AG09309 (cell line): ENCODE results near the gene LHFPL6.

Experiments used
- DNase-seq: peaks from one replicate; pipeline ENCODE4 v3.0.0-alpha.2; 2010; ENCODE audit warnings: low read depth
- H3K4me3 ChIP-seq: 2 replicates; pipeline ENCODE4 v1.5.1; 2011; ENCODE audit warnings: mild to moderate bottlenecking, low read depth, low read length, moderate library complexity; ENCODE audit not compliant: control insufficient read depth
- TF ChIP-seq, protein P1 (sequence below): IDR thresholded peaks from 2 replicates; pipeline ENCODE4 v1.5.1; 2011; ENCODE audit warnings: mild to moderate bottlenecking, low read depth, low read length, inconsistent platforms; ENCODE audit not compliant: insufficient read depth, control insufficient read depth; ENCODE audit errors: missing control alignments

Gene LHFPL6

DNA sequence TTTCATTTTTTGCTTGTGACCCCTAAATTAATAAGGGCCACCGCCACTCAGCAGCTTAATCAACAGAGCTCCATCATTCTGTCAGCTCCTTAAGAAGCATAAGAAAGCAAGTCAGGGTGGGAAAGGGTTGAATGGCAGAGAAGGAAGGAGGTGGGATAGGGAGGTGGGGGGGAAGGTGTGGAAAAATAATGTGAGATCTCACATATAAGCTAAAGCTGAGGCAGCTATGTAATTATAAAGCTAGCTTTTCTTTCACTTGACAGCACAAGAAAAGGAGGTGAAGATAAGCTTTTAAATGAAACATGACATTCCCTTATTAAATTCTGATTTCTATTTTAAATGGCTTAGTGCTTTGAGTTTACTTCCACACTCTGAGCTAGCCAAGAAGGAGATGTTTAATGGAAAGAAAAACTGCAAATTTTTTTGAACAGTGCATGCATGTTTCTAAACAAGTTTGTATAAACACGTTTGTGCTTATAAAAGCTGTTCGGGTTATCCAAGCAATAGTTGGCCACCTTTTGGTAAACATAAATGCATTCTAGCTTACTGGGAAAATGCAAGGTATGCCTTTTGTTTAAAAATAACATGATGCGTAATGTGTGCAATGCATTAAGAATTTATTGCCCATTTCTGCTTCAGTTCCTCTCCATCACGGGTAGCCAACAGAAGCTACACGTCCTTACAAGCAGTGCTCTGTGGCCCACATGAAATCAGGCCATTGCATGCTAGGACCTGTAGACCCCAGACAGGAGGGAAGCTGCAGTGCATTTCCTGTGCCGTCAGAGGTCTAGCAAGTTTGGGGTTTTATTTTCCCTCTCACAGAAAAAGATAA is 96.2 kb downstream of the LHFPL6 start:
- TF ChIP-seq, protein P1, sequence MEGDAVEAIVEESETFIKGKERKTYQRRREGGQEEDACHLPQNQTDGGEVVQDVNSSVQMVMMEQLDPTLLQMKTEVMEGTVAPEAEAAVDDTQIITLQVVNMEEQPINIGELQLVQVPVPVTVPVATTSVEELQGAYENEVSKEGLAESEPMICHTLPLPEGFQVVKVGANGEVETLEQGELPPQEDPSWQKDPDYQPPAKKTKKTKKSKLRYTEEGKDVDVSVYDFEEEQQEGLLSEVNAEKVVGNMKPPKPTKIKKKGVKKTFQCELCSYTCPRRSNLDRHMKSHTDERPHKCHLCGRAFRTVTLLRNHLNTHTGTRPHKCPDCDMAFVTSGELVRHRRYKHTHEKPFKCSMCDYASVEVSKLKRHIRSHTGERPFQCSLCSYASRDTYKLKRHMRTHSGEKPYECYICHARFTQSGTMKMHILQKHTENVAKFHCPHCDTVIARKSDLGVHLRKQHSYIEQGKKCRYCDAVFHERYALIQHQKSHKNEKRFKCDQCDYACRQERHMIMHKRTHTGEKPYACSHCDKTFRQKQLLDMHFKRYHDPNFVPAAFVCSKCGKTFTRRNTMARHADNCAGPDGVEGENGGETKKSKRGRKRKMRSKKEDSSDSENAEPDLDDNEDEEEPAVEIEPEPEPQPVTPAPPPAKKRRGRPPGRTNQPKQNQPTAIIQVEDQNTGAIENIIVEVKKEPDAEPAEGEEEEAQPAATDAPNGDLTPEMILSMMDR, result no peak
- H3K4me3 ChIP-seq, result no peak overlapping the region
- DNase-seq, result no peak

- H3K4me3 ChIP-seq, result no peak overlapping the region
- no peak for DNase-seq
- TF ChIP-seq, protein P1, result no peak
Observed at GRCh38 chr13:39505151-39505550, 97.8 kb downstream of the LHFPL6 start.

DNA sequence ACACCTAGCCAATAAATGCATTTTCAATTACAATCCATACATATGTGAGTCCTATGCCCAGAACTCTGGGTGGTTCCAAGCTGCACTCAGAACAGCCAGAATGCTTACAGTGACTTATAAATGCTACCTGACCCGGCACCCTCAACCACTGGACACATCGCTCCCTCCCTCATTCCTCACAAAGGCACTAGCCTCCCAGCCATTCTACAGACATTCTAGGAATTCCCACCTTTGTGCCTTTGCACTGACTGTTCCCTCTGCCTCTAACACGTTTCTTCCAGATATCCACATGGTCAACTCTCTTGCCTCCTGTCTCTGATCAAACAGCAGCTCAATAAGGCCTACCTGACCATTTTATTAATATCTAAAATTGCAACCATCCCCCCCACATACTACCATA is 99.9 kb downstream of the LHFPL6 start:
- H3K4me3 ChIP-seq, result no peak overlapping the region
- no peak for DNase-seq
- TF ChIP-seq, protein P1, result no peak

DNA sequence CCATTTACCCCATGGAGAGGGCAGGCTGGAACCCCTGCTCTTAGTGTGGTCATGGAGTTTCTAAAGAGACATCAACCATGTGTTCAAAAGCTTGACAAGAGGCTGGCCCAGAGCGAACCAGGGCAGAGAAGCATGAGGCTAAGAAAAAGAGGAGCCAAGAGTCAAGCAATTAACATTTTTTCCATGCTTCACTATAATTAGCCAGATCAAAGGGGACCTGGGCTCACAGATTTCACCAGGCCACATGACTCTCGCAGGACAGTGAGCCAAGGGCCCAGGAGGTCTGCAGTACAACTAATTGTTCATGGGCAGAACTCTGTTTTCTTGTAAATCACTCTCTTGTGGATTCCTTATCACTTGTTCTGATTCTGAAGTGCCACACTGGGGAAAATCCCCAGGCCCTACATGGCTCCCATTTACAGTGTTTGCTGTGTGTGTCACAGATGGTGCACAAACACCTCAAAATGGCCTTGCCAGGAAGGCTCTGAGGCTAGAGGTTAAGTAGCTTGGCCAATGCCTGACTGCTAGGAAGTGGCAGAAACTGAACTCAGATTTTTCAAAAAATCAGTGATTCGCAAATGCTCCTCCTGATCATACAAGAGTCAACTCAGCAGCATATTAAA is 101.2 kb downstream of the LHFPL6 start:
- no peak for DNase-seq
- TF ChIP-seq, protein P1, result no peak
- H3K4me3 ChIP-seq, result no peak overlapping the region

DNA sequence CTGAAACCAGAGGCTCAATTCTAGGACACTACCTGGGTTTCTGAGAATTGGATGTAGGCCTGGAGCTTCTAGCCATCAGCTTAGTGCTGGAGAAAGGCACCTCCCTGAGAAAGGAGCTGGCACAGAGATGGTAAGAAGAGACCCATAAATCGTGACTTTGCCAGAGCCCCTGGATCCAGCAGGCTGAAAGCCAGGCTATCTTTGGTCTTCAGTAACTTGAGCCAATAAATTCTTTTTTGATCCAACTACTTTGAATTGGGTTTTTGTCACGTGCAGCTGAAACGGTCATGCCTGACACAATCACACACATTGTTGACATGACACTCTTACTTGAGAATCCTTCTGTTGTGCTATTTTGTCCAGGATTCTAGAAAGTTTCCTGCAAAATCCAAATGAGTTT is 103.4 kb downstream of the LHFPL6 start:
- TF ChIP-seq, protein P1, result no peak
- H3K4me3 ChIP-seq, result no peak overlapping the region
- DNase-seq, result no peak

DNA sequence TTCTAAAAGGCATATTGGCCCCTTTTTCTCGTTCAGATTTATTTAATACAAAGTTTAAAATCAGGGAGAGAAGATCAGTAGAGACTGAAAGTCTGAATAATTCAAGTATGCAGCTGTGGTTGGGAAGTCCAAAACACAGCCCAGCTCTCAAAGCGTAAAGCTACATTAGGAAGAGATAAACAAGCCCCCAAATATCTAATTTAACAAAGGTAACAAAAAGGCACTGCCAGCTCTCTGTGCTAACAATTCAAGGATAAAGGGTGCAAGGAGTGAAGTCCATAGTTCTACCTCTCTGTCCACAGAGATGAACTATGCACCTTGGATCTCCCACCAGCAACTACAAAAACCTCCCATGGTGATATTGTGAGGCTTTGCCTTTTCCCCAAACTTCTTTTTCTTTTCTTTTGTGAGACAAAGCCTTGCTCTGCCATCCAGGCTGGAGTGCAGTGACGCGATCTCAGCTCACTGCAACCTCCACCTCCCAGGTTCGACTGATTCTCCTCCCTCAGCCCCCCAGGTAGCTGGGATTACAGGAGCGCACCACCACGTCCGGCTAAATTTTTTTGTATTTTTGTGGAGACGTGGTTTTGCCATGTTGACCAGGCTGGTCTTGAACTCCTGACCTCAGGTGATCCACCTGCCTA is 104.4 kb downstream of the LHFPL6 start:
- TF ChIP-seq, protein P1, result no peak
- DNase-seq, result no peak
- no peak overlapping the region for H3K4me3 ChIP-seq
